HepG2 (cell line): ENCODE data around the gene DDX50. TPM values are rescaled to one million over a fixed set of nuclear protein-coding genes. Genes with fewer than 3 reads are reported as not detected.
A peak's percentile ranks its signal among the peaks of the same experiment; 100 is the strongest.

Source experiments
- MXD4 ChIP-seq: IDR thresholded peaks from 2 replicates; pipeline ENCODE4 v1.6.1; 2016; ENCODE audit warnings: mild to moderate bottlenecking, missing biosample characterization, missing genetic modification reagents
- NFKBIZ ChIP-seq: IDR thresholded peaks from 2 replicates; pipeline ENCODE4 v1.6.1; 2018; ENCODE audit warnings: missing genetic modification reagents, missing compliant biosample characterization
- SALL2 ChIP-seq: sonication (generic); formaldehyde crosslinking; IDR thresholded peaks from 2 replicates; pipeline ENCODE4 v1.8.1; 2023; ENCODE audit warnings: mild to moderate bottlenecking, missing genetic modification reagents, inconsistent platforms
- ZNF224 ChIP-seq: sonication (generic); formaldehyde crosslinking; IDR thresholded peaks from 2 replicates; pipeline ENCODE4 v1.5.0; 2020; ENCODE audit warnings: mild to moderate bottlenecking, missing genetic modification reagents
- ZNF547 ChIP-seq: sonication (generic); formaldehyde crosslinking; IDR thresholded peaks from 2 replicates; pipeline ENCODE4 v1.5.1; 2020; ENCODE audit warnings: mild to moderate bottlenecking, missing genetic modification reagents
- ZNF709 ChIP-seq: sonication (generic); formaldehyde crosslinking; IDR thresholded peaks from 2 replicates; pipeline ENCODE4 v1.5.0; 2020; ENCODE audit warnings: mild to moderate bottlenecking, missing genetic modification reagents
- polyA plus RNA-seq, 8 experiments: library from polyadenylated mRNA; depleted of rRNA in 3 of 8; stranded (reverse) in 7 of 8; unstranded in 1 of 8; fragments of >200 nt; fragmentation: Illumina TruSeq in 4 of 8; extraction: Trizol in 4 of 8; gene quantifications; 2 replicates each; pipeline versions ENCODE4 v1.2.1 to v1.2.3, GENCODE V29; 2011 to 2016; ENCODE audit warnings: low read depth in 4 of 8, missing spikeins in 1 of 8, mixed read lengths in 1 of 8; ENCODE audit not compliant: insufficient read depth in 1 of 8
- total RNA-seq, 5 experiments: library from RNA; depleted of rRNA; stranded (reverse); fragments of >200 nt; fragmentation: Illumina TruSeq; extraction: Trizol; gene quantifications; 2 replicates each; pipeline ENCODE4 v1.2.3, GENCODE V29; 2016; ENCODE audit warnings: low read depth in 1 of 5
- TF ChIP-seq, protein P1 (sequence below), 2 experiments: sonication (generic) in 1 of 2; formaldehyde crosslinking in 1 of 2; IDR thresholded peaks; 2 replicates each; pipeline versions ENCODE4 v1.6.1 to v1.9.0; 2014 to 2022; ENCODE audit warnings: antibody characterized with exemption in 1 of 2, borderline replicate concordance in 1 of 2, inconsistent platforms in 1 of 2, low read depth in 1 of 2, missing genetic modification reagents in 1 of 2
- TF ChIP-seq, protein P2 (sequence below): sonication (generic); formaldehyde crosslinking; IDR thresholded peaks from 2 replicates; pipeline ENCODE4 v1.4.0; 2020; ENCODE audit warnings: mild to moderate bottlenecking, missing genetic modification reagents
- TF ChIP-seq, protein P3 (sequence below), 2 experiments: fragments of 450-650 bp in 1 of 2; sonication (generic) in 1 of 2; formaldehyde crosslinking in 1 of 2; IDR thresholded peaks; 2 replicates each; pipeline versions ENCODE4 v1.6.1 to v1.8.0; 2016 to 2022; ENCODE audit warnings: antibody characterized with exemption in 1 of 2, mild to moderate bottlenecking in 1 of 2, missing genetic modification reagents in 1 of 2

The DDX50 gene
- total and polyA plus RNA-seq, 2 of the 13 experiments (the other 11 are each of a cell fraction or from before 2014, with no cell fraction given), result 19.0 to 38.2 TPM

DNA sequence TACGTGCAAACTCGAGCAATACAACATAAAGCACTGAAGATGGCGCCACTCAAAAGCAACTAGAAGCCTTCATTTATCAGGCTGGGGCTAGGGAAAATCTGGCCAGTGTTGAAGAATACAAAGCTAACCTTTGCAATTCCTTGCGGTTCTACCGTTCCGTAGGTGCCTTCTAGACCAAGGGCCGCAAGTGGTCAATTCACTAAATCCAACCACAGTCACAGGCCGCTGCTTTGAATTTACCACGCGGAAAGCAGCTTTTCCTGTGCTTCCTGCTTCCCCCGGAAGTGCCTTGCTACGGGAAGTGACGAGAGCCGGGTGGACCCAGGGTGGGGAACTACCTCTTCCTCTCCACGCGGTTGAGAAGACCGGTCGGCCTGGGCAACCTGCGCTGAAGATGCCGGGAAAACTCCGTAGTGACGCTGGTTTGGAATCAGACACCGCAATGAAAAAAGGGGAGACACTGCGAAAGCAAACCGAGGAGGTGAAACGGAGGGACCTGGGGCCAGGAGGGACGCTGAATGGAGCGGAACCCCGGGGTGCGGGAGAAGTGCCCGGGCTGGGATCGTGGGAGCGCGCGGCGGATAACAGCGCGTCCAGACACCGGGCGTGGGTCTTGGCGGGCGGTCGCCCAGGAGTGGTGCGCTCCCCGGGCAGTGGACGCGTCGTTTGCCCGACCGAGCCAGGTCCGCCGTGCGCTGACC lies 54.9 kb downstream of the DDX50 start, which contains the start of gene DDX21 (continued):
- TF ChIP-seq ZNF547 (CRISPR knock-in tag), result peak; percentile 33; the same call in 1 of the 2 replicates
- TF ChIP-seq SALL2 (CRISPR knock-in tag), result 0 out of 2 replicates have a peak, but pooled peaks have one; percentile 6
- TF ChIP-seq ZNF224, result peak; percentile 48
- peak; percentile 89; the same call in 1 of the 2 replicates for TF ChIP-seq ZNF709
- peak; percentile 27; the same call in 1 of the 2 replicates for TF ChIP-seq NFKBIZ (CRISPR knock-in tag)
- TF ChIP-seq, protein P1, sequence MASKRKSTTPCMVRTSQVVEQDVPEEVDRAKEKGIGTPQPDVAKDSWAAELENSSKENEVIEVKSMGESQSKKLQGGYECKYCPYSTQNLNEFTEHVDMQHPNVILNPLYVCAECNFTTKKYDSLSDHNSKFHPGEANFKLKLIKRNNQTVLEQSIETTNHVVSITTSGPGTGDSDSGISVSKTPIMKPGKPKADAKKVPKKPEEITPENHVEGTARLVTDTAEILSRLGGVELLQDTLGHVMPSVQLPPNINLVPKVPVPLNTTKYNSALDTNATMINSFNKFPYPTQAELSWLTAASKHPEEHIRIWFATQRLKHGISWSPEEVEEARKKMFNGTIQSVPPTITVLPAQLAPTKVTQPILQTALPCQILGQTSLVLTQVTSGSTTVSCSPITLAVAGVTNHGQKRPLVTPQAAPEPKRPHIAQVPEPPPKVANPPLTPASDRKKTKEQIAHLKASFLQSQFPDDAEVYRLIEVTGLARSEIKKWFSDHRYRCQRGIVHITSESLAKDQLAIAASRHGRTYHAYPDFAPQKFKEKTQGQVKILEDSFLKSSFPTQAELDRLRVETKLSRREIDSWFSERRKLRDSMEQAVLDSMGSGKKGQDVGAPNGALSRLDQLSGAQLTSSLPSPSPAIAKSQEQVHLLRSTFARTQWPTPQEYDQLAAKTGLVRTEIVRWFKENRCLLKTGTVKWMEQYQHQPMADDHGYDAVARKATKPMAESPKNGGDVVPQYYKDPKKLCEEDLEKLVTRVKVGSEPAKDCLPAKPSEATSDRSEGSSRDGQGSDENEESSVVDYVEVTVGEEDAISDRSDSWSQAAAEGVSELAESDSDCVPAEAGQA (IDR thresholded peaks at IDR 0.05; ENCODE audit: low read depth), result peak; percentile 67; the same call in 1 of the 2 replicates
- TF ChIP-seq, protein P1 (CRISPR knock-in tag; IDR thresholded peaks at IDR 0.05; ENCODE audit: borderline replicate concordance), result no peak
- TF ChIP-seq, protein P2, sequence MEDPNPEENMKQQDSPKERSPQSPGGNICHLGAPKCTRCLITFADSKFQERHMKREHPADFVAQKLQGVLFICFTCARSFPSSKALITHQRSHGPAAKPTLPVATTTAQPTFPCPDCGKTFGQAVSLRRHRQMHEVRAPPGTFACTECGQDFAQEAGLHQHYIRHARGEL (CRISPR knock-in tag), result 0 out of 2 replicates have a peak, but pooled peaks have one; percentile 69
- TF ChIP-seq, protein P3, sequence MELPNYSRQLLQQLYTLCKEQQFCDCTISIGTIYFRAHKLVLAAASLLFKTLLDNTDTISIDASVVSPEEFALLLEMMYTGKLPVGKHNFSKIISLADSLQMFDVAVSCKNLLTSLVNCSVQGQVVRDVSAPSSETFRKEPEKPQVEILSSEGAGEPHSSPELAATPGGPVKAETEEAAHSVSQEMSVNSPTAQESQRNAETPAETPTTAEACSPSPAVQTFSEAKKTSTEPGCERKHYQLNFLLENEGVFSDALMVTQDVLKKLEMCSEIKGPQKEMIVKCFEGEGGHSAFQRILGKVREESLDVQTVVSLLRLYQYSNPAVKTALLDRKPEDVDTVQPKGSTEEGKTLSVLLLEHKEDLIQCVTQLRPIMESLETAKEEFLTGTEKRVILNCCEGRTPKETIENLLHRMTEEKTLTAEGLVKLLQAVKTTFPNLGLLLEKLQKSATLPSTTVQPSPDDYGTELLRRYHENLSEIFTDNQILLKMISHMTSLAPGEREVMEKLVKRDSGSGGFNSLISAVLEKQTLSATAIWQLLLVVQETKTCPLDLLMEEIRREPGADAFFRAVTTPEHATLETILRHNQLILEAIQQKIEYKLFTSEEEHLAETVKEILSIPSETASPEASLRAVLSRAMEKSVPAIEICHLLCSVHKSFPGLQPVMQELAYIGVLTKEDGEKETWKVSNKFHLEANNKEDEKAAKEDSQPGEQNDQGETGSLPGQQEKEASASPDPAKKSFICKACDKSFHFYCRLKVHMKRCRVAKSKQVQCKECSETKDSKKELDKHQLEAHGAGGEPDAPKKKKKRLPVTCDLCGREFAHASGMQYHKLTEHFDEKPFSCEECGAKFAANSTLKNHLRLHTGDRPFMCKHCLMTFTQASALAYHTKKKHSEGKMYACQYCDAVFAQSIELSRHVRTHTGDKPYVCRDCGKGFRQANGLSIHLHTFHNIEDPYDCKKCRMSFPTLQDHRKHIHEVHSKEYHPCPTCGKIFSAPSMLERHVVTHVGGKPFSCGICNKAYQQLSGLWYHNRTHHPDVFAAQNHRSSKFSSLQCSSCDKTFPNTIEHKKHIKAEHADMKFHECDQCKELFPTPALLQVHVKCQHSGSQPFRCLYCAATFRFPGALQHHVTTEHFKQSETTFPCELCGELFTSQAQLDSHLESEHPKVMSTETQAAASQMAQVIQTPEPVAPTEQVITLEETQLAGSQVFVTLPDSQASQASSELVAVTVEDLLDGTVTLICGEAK (IDR thresholded peaks at IDR 0.05), result peak; percentile 84
- TF ChIP-seq, protein P3 (CRISPR knock-in tag; IDR thresholded peaks at IDR 0.05), result no peak
- TF ChIP-seq MXD4 (CRISPR knock-in tag), result peak; percentile 97
